HepG2 (cell line): ENCODE results near the gene CHST3. TPM values are rescaled to one million over a fixed set of nuclear protein-coding genes. Genes with fewer than 3 reads are reported as not detected.

Experiments used
- AGO2 ChIP-seq: fragments of 200-400 bp; formaldehyde crosslinking; optimal IDR thresholded peaks from 2 replicates; pipeline ENCODE3; 2017; ENCODE audit warnings: mild to moderate bottlenecking, low read depth, low read length, moderate library complexity
- ARID2 ChIP-seq: sonication (generic); formaldehyde crosslinking; IDR thresholded peaks from 2 replicates; pipeline ENCODE4 v1.8.1; 2022; ENCODE audit warnings: mild to moderate bottlenecking, missing genetic modification reagents, borderline replicate concordance
- ARID5B ChIP-seq: IDR thresholded peaks from 2 replicates; pipeline ENCODE4 v1.4.0; 2020; ENCODE audit warnings: mild to moderate bottlenecking, missing genetic modification reagents
- DNMT1 ChIP-seq: sonication (generic); formaldehyde crosslinking; IDR thresholded peaks from 2 replicates; pipeline ENCODE4 v1.5.1; 2020; ENCODE audit warnings: mild to moderate bottlenecking, missing genetic modification reagents
- FOSL2 ChIP-seq: sonication (generic); formaldehyde crosslinking; IDR thresholded peaks from 2 replicates; pipeline ENCODE4 v1.4.0; 2020; ENCODE audit warnings: missing genetic modification reagents
- GATAD2A ChIP-seq: IDR thresholded peaks from 2 replicates; pipeline ENCODE4 v1.6.1; 2016
- KDM5B ChIP-seq: sonication (generic); formaldehyde crosslinking; IDR thresholded peaks from 2 replicates; pipeline ENCODE4 v1.4.0; 2020; ENCODE audit warnings: missing genetic modification reagents, mild to moderate bottlenecking, borderline replicate concordance
- RFX1 ChIP-seq: fragments of 450-650 bp; IDR thresholded peaks from 2 replicates; pipeline ENCODE4 v1.6.1; 2017
- RORA ChIP-seq: sonication (generic); formaldehyde crosslinking; IDR thresholded peaks from 2 replicates; pipeline ENCODE4 v1.5.0; 2020; ENCODE audit warnings: mild to moderate bottlenecking, missing genetic modification reagents, moderate library complexity
- SETDB1 ChIP-seq: sonication (generic); formaldehyde crosslinking; IDR thresholded peaks from 2 replicates; pipeline ENCODE4 v1.5.1; 2020; ENCODE audit warnings: missing genetic modification reagents, mild to moderate bottlenecking, borderline replicate concordance
- SMYD3 ChIP-seq: sonication (generic); formaldehyde crosslinking; IDR thresholded peaks from 2 replicates; pipeline ENCODE4 v1.8.1; 2023; ENCODE audit warnings: mild to moderate bottlenecking, missing genetic modification reagents
- SOX5 ChIP-seq: IDR thresholded peaks from 2 replicates; pipeline ENCODE4 v1.6.1; 2016; ENCODE audit warnings: borderline replicate concordance
- SP140L ChIP-seq: sonication (generic); formaldehyde crosslinking; IDR thresholded peaks from 2 replicates; pipeline ENCODE4 v1.4.0; 2020; ENCODE audit warnings: missing genetic modification reagents, borderline replicate concordance
- THAP8 ChIP-seq: sonication (generic); formaldehyde crosslinking; IDR thresholded peaks from 2 replicates; pipeline ENCODE4 v1.5.1; 2020; ENCODE audit warnings: missing genetic modification reagents, mild to moderate bottlenecking, borderline replicate concordance
- TRIM22 ChIP-seq: fragments of 450-650 bp; IDR thresholded peaks from 2 replicates; pipeline ENCODE4 v1.6.1; 2017
- ZBTB25 ChIP-seq: IDR thresholded peaks from 2 replicates; pipeline ENCODE4 v1.6.1; 2018; ENCODE audit warnings: missing genetic modification reagents
- ZFX ChIP-seq: sonication (generic); formaldehyde crosslinking; IDR thresholded peaks from 2 replicates; pipeline ENCODE4 v1.4.0; 2020; ENCODE audit warnings: mild to moderate bottlenecking, low read depth, missing genetic modification reagents, moderate library complexity
- ZKSCAN8 ChIP-seq: IDR thresholded peaks from 2 replicates; pipeline ENCODE4 v1.6.1; 2016; ENCODE audit warnings: borderline replicate concordance, missing genetic modification reagents, missing compliant biosample characterization
- ZNF143 ChIP-seq: sonication (generic); formaldehyde crosslinking; IDR thresholded peaks from 2 replicates; pipeline ENCODE4 v1.4.0; 2020; ENCODE audit warnings: missing genetic modification reagents
- ZNF263 ChIP-seq: sonication (generic); formaldehyde crosslinking; IDR thresholded peaks from 2 replicates; pipeline ENCODE4 v1.4.0; 2020; ENCODE audit warnings: missing genetic modification reagents
- ZNF296 ChIP-seq: sonication (generic); formaldehyde crosslinking; conservative IDR thresholded peaks from 2 replicates; pipeline ENCODE4 v1.5.0; 2020; ENCODE audit warnings: mild to moderate bottlenecking, missing genetic modification reagents
- ZNF614 ChIP-seq: IDR thresholded peaks from 2 replicates; pipeline ENCODE4 v1.6.1; 2018; ENCODE audit warnings: missing biosample characterization, missing genetic modification reagents, inconsistent platforms, borderline replicate concordance
- ZNF639 ChIP-seq: conservative IDR thresholded peaks from 2 replicates; pipeline ENCODE4 v1.6.1; 2018; ENCODE audit warnings: missing genetic modification reagents
- polyA plus RNA-seq, 8 experiments: library from polyadenylated mRNA; depleted of rRNA in 3 of 8; stranded (reverse) in 7 of 8; unstranded in 1 of 8; fragments of >200 nt; fragmentation: Illumina TruSeq in 4 of 8; extraction: Trizol in 4 of 8; gene quantifications; 2 replicates each; pipeline versions ENCODE4 v1.2.1 to v1.2.3, GENCODE V29; 2011 to 2016; ENCODE audit warnings: low read depth in 4 of 8, missing spikeins in 1 of 8, mixed read lengths in 1 of 8; ENCODE audit not compliant: insufficient read depth in 1 of 8
- total RNA-seq, 5 experiments: library from RNA; depleted of rRNA; stranded (reverse); fragments of >200 nt; fragmentation: Illumina TruSeq; extraction: Trizol; gene quantifications; 2 replicates each; pipeline ENCODE4 v1.2.3, GENCODE V29; 2016; ENCODE audit warnings: low read depth in 1 of 5

The CHST3 gene
- total and polyA plus RNA-seq, 2 of the 13 experiments (the other 11 are each of a cell fraction or from before 2014, with no cell fraction given) = 7.2 to 18.7 TPM

GRCh38 chr10:71975871-71976725 lies 11.9 kb downstream of the CHST3 start (continued):
- TF ChIP-seq ZNF639 (CRISPR knock-in tag) (no peak), SETDB1 (no peak), AGO2 (no peak), GATAD2A (CRISPR knock-in tag) (no peak), SMYD3 (CRISPR knock-in tag) (no peak), KDM5B (CRISPR knock-in tag) (peak; percentile 29; the same call in 1 of the 2 replicates), ZKSCAN8 (CRISPR knock-in tag) (no peak), ARID5B (CRISPR knock-in tag) (0 out of 2 replicates have a peak, but pooled peaks have one; percentile 10), ARID2 (CRISPR knock-in tag) (no peak), ZNF143 (CRISPR knock-in tag) (peak; percentile 79), ZNF263 (no peak), ZNF614 (CRISPR knock-in tag) (no peak), SP140L (no peak), ZNF296 (CRISPR knock-in tag) (no peak), TRIM22 (no peak), ZBTB25 (CRISPR knock-in tag) (no peak), THAP8 (CRISPR knock-in tag) (no peak), RFX1 (no peak), RORA (CRISPR knock-in tag) (no peak), SOX5 (CRISPR knock-in tag) (no peak), ZFX (CRISPR knock-in tag) (peak; percentile 47), FOSL2 (CRISPR knock-in tag) (peak; percentile 94), DNMT1 (CRISPR knock-in tag) (no peak)
